OCI-LY3 (cell line): ENCODE results near the gene CRADD.

Source experiments
- H2AFZ ChIP-seq: fragments of 200-600, 300-600 bp; shearing (Covaris generic); 2 replicates; pipeline ENCODE4 v1.6.0; 2014; ENCODE audit warnings: antibody characterized with exemption, low read depth, low read length
- H3K27ac ChIP-seq: fragments of 200-600, 300-600 bp; sonication (generic); 2 replicates; pipeline ENCODE4 v1.5.1; 2014; ENCODE audit warnings: mild to moderate bottlenecking, low read length, moderate library complexity, mixed read lengths
- H3K27me3 ChIP-seq: fragments of 200-600, 300-600 bp; sonication (generic); 2 replicates; pipeline ENCODE4 v1.6.1; 2014; ENCODE audit warnings: low read depth, low read length, mixed read lengths
- H3K36me3 ChIP-seq: fragments of 200-600, 300-600 bp; sonication (generic); replicated peaks from 2 replicates; pipeline ENCODE3; 2014; ENCODE audit warnings: low read depth, low read length, mixed read lengths
- H3K4me1 ChIP-seq: fragments of 300-600, 200-600 bp; sonication (generic); 2 replicates; pipeline ENCODE4 v1.6.1; 2014; ENCODE audit warnings: low read length, mixed read lengths
- H3K4me2 ChIP-seq: fragments of 200-600, 300-600 bp; sonication (generic); 2 replicates; pipeline ENCODE4 v1.6.1; 2014; ENCODE audit warnings: low read length, mixed read lengths
- H3K4me3 ChIP-seq: fragments of 300-600, 200-600 bp; sonication (generic); 2 replicates; pipeline ENCODE4 v1.5.1; 2014; ENCODE audit warnings: antibody characterized with exemption, mild to moderate bottlenecking, low read length, moderate library complexity
- H3K79me2 ChIP-seq: fragments of 300-600, 200-600 bp; shearing (Covaris generic); 2 replicates; pipeline ENCODE4 v1.6.1; 2014; ENCODE audit warnings: mild to moderate bottlenecking, low read length, mixed read lengths
- H3K9ac ChIP-seq: fragments of 300-600, 200-600 bp; shearing (Covaris generic); 2 replicates; pipeline ENCODE4 v1.6.0; 2014; ENCODE audit warnings: mild to moderate bottlenecking, low read length, moderate library complexity
- H3K9me3 ChIP-seq: fragments of 200-600, 300-600 bp; shearing (Covaris generic); 2 replicates; pipeline ENCODE4 v1.6.1; 2014; ENCODE audit warnings: low read length, mixed read lengths; ENCODE audit not compliant: insufficient read depth
- H4K20me1 ChIP-seq: fragments of 200-600, 300-600 bp; sonication (generic); 2 replicates; pipeline ENCODE4 v1.6.1; 2016; ENCODE audit warnings: low read length, mixed read lengths; ENCODE audit not compliant: insufficient read depth
- CTCF ChIP-seq: fragments of 200-600, 300-600 bp; sonication (generic); IDR thresholded peaks from 2 replicates; pipeline ENCODE4 v1.5.1; 2014; ENCODE audit warnings: antibody characterized with exemption, low read length, low read depth
- EZH2phosphoT487 ChIP-seq: fragments of 200-600 bp; shearing (Covaris generic); IDR thresholded peaks from 2 replicates; pipeline ENCODE4 v1.6.1; 2018; ENCODE audit warnings: antibody characterized with exemption, mixed run types, low read depth

The CRADD gene

GRCh38 chr12:93807354-93807753, 130.2 kb downstream of the CRADD start:
- H3K27ac ChIP-seq: no peak overlapping the region
- no peak overlapping the region for H3K9ac ChIP-seq
- no peak overlapping the region for H3K4me3 ChIP-seq
- TF ChIP-seq CTCF: no peak
- TF ChIP-seq EZH2phosphoT487: no peak
- H4K20me1 ChIP-seq: no peaks in the 10 kb centered on the region
- H3K27me3 ChIP-seq: no peaks in the 10 kb centered on the region
- H3K79me2 ChIP-seq: no peaks in the 10 kb centered on the region
- peaks cover 26% of the 10 kb centered on the region for H3K4me1 ChIP-seq
- no peaks in the 10 kb centered on the region for H3K36me3 ChIP-seq
- H2AFZ ChIP-seq: no peak overlapping the region
- H3K9me3 ChIP-seq: peaks cover 5% of the 10 kb centered on the region; the same call in 1 of the 2 replicates
- no peak overlapping the region for H3K4me2 ChIP-seq

- Histone ChIP-seq H3K27me3 (no peaks in the 10 kb centered on the region), H2AFZ (no peak overlapping the region), H3K4me1 (peaks cover 26% of the 10 kb centered on the region), H3K4me3 (no peak overlapping the region), H3K79me2 (no peaks in the 10 kb centered on the region), H3K36me3 (no peaks in the 10 kb centered on the region), H4K20me1 (no peaks in the 10 kb centered on the region), H3K9ac (no peak overlapping the region), H3K27ac (no peak overlapping the region), H3K4me2 (no peak overlapping the region), H3K9me3 (peaks cover 5% of the 10 kb centered on the region; the same call in 1 of the 2 replicates)
- no peak for TF ChIP-seq CTCF
- no peak for TF ChIP-seq EZH2phosphoT487
These were observed 131.2 kb downstream of the CRADD start for GRCh38 chr12:93808169-93808899.

- Histone ChIP-seq H2AFZ (no peak overlapping the region), H3K27ac (no peak overlapping the region), H3K4me3 (no peak overlapping the region), H3K36me3 (no peaks in the 10 kb centered on the region), H3K79me2 (no peaks in the 10 kb centered on the region), H3K27me3 (no peaks in the 10 kb centered on the region), H3K9me3 (no peaks in the 10 kb centered on the region), H3K4me1 (peaks cover 23% of the 10 kb centered on the region), H4K20me1 (no peaks in the 10 kb centered on the region), H3K4me2 (no peak overlapping the region), H3K9ac (no peak overlapping the region)
- TF ChIP-seq EZH2phosphoT487 (no peak), CTCF (no peak)
These were observed 135.5 kb downstream of the CRADD start for GRCh38 chr12:93812626-93813025.

GRCh38 chr12:93813186-93813585, 136.0 kb downstream of the CRADD start:
- Histone ChIP-seq H3K4me1 (peaks cover 19% of the 10 kb centered on the region), H3K4me2 (no peak overlapping the region), H3K4me3 (no peak overlapping the region), H4K20me1 (no peaks in the 10 kb centered on the region), H3K27me3 (no peaks in the 10 kb centered on the region), H3K9me3 (no peaks in the 10 kb centered on the region), H3K79me2 (no peaks in the 10 kb centered on the region), H3K27ac (no peak overlapping the region), H3K36me3 (no peaks in the 10 kb centered on the region), H3K9ac (no peak overlapping the region), H2AFZ (no peak overlapping the region)
- TF ChIP-seq EZH2phosphoT487: no peak
- no peak for TF ChIP-seq CTCF
